ENCODE measurements around the gene GRID1. TPM values are rescaled to one million over a fixed set of nuclear protein-coding genes. Genes with fewer than 3 reads are reported as not detected.

GRID1 gene
- total RNA-seq, 1 experiment from 2014 or later, result not detected

GRCh38 chr10:86148117-86148516 is 218.5 kb downstream of the GRID1 start:
- Histone ChIP-seq H3K4me1 (ENCODE audit: insufficient read depth, low read length) (no peaks in the 10 kb centered on the region), H3K27me3 (ENCODE audit: low read length) (no peaks in the 10 kb centered on the region; the same call in 1 of the 2 replicates)

GRCh38 chr10:86144301-86144700 is 222.3 kb downstream of the GRID1 start:
- Histone ChIP-seq H3K36me3 (ENCODE audit: low read depth, low read length) (no peaks in the 10 kb centered on the region), H3K9ac (ENCODE audit: low read length) (no peak overlapping the region), H3K4me2 (ENCODE audit: low read length) (no peak overlapping the region), H4K20me1 (ENCODE audit: low read length) (no peaks in the 10 kb centered on the region), H3K4me3 (ENCODE audit: low read length) (no peak overlapping the region), H3K9me3 (ENCODE audit: low read length) (no peaks in the 10 kb centered on the region), H3F3A (ENCODE audit: low read length, unreplicated experiment) (no peaks in the 10 kb centered on the region), H3K9me2 (replicated peaks; ENCODE audit: low read length) (no peaks in the 10 kb centered on the region), H3K4me1 (ENCODE audit: insufficient read depth, low read length) (no peaks in the 10 kb centered on the region), H2AFZ (ENCODE audit: low read length) (no peak overlapping the region), H3K27me3 (ENCODE audit: low read length) (no peaks in the 10 kb centered on the region; the same call in 1 of the 2 replicates), H3K79me2 (ENCODE audit: low read length) (no peaks in the 10 kb centered on the region), H3K27ac (ENCODE audit: low read length) (no peak overlapping the region)
- no TSS peak for BruUV-seq (replicated peaks)
- intact Hi-C loops (cut with micrococcal nuclease), result no loop called here
- POLR2A ChIA-PET (ENCODE audit: unreplicated experiment), result no interaction called here
- CTCF ChIA-PET, result no interaction called here
- DNase-seq (no peak), ATAC-seq (no peak)
- TF ChIP-seq EZH2phosphoT487 (IDR thresholded peaks at IDR 0.05; ENCODE audit: borderline replicate concordance, low read length) (no peak), EZH2 (IDR thresholded peaks at IDR 0.05; ENCODE audit: low read length, unreplicated experiment) (no peak)
- TF ChIP-seq, protein P1, sequence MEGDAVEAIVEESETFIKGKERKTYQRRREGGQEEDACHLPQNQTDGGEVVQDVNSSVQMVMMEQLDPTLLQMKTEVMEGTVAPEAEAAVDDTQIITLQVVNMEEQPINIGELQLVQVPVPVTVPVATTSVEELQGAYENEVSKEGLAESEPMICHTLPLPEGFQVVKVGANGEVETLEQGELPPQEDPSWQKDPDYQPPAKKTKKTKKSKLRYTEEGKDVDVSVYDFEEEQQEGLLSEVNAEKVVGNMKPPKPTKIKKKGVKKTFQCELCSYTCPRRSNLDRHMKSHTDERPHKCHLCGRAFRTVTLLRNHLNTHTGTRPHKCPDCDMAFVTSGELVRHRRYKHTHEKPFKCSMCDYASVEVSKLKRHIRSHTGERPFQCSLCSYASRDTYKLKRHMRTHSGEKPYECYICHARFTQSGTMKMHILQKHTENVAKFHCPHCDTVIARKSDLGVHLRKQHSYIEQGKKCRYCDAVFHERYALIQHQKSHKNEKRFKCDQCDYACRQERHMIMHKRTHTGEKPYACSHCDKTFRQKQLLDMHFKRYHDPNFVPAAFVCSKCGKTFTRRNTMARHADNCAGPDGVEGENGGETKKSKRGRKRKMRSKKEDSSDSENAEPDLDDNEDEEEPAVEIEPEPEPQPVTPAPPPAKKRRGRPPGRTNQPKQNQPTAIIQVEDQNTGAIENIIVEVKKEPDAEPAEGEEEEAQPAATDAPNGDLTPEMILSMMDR (conservative IDR thresholded peaks at IDR 0.05; ENCODE audit: low read depth, low read length), result no peak

More at GRCh38 chr10:86148117-86148516, 218.5 kb downstream of the GRID1 start:
- Histone ChIP-seq H3K4me2 (ENCODE audit: low read length) (no peak overlapping the region), H2AFZ (ENCODE audit: low read length) (no peak overlapping the region), H3K9ac (ENCODE audit: low read length) (no peak overlapping the region), H4K20me1 (ENCODE audit: low read length) (no peaks in the 10 kb centered on the region), H3F3A (ENCODE audit: low read length, unreplicated experiment) (no peaks in the 10 kb centered on the region), H3K27ac (ENCODE audit: low read length) (no peak overlapping the region), H3K4me3 (ENCODE audit: low read length) (no peak overlapping the region), H3K36me3 (ENCODE audit: low read depth, low read length) (no peaks in the 10 kb centered on the region), H3K79me2 (ENCODE audit: low read length) (no peaks in the 10 kb centered on the region), H3K9me3 (ENCODE audit: low read length) (no peaks in the 10 kb centered on the region), H3K9me2 (replicated peaks; ENCODE audit: low read length) (no peaks in the 10 kb centered on the region)
- TF ChIP-seq EZH2phosphoT487 (IDR thresholded peaks at IDR 0.05; ENCODE audit: borderline replicate concordance, low read length) (no peak), EZH2 (IDR thresholded peaks at IDR 0.05; ENCODE audit: low read length, unreplicated experiment) (no peak)
- TF ChIP-seq, protein P1 (conservative IDR thresholded peaks at IDR 0.05; ENCODE audit: low read depth, low read length), result no peak
- ChIA-PET POLR2A (ENCODE audit: unreplicated experiment) (no interaction called here), CTCF (no interaction called here)
- intact Hi-C loops (cut with micrococcal nuclease), result no loop called here
- no TSS peak for BruUV-seq (replicated peaks)
- ATAC-seq (no peak), DNase-seq (no peak)

DNA sequence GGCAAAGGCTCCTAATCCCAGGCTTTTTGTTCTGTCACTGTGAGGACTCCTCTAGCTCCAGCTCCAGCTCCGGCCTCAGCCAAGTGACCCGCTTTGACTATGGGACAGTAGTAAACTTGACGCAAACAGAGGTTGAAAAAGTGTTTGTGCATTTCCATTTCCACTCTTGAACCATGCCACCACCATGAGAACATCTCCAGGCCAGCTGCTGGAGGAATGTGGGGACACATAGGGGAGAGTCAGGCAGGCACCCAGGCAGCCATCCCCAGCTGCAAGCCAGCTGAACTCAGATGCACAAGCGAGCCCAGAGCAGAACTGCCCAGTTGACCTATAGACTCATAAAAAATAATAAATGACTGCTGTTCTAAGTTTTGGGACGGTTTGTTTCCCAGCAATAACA is 224.7 kb downstream of the GRID1 start:
- ChIA-PET CTCF (no interaction called here), POLR2A (ENCODE audit: unreplicated experiment) (no interaction called here)
- no peaks in the 10 kb centered on the region; the same call in 1 of the 2 replicates for H3K27me3 ChIP-seq (ENCODE audit: low read length)
- no peaks in the 10 kb centered on the region for H3K9me3 ChIP-seq (ENCODE audit: low read length)
- no peaks in the 10 kb centered on the region for H3K36me3 ChIP-seq (ENCODE audit: low read depth, low read length)
- H2AFZ ChIP-seq (ENCODE audit: low read length), result no peak overlapping the region
- no peak for DNase-seq
- no peak for TF ChIP-seq EZH2 (IDR thresholded peaks at IDR 0.05; ENCODE audit: low read length, unreplicated experiment)
- TF ChIP-seq, protein P1 (conservative IDR thresholded peaks at IDR 0.05; ENCODE audit: low read depth, low read length), result no peak
- TF ChIP-seq EZH2phosphoT487 (IDR thresholded peaks at IDR 0.05; ENCODE audit: borderline replicate concordance, low read length), result no peak
- no TSS peak for BruUV-seq (replicated peaks)
- H3K9me2 ChIP-seq (replicated peaks; ENCODE audit: low read length), result no peaks in the 10 kb centered on the region
- intact Hi-C loops (cut with micrococcal nuclease), result no loop called here
- H3K4me3 ChIP-seq (ENCODE audit: low read length), result no peak overlapping the region
- H3K4me2 ChIP-seq (ENCODE audit: low read length), result no peak overlapping the region
- no peaks in the 10 kb centered on the region for H3F3A ChIP-seq (ENCODE audit: low read length, unreplicated experiment)
- no peak for ATAC-seq
- H4K20me1 ChIP-seq (ENCODE audit: low read length), result no peaks in the 10 kb centered on the region
- H3K9ac ChIP-seq (ENCODE audit: low read length), result no peak overlapping the region
- H3K27ac ChIP-seq (ENCODE audit: low read length), result no peak overlapping the region
- H3K4me1 ChIP-seq (ENCODE audit: insufficient read depth, low read length), result no peaks in the 10 kb centered on the region
- no peaks in the 10 kb centered on the region for H3K79me2 ChIP-seq (ENCODE audit: low read length)

All from PC-3 (cell line).